ENCODE data around the gene DHX35. TPM values are rescaled to one million over a fixed set of nuclear protein-coding genes. Genes with fewer than 3 reads are reported as not detected.

DHX35 gene
- total RNA-seq, 4 donors from 2014 or later, result 8.2 to 10.8 (median 9.3) TPM

DNA sequence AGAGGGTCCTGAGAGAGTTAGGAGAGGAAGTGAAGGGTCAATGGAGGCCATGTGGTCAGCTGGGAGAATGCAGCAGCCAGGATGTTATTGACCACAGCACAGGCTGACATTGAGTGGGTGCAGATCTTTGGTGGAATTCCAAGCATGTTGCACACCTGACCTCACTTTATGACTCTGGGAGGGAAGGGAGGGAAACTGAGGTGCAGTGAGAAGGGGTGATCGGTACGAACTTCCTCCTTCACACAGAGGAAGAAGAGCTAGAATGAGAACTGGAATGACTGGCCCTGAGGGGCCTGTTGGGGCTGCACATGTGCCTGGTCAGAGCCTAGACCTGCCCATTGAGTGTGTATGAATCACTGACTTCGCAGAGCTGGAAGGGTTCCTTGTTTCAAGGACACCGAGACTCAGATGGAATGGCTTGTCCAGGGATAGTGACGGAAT lies 26.2 kb upstream of the DHX35 start:
- no peaks in the 10 kb centered on the region for H3K4me1 ChIP-seq
- no peak overlapping the region for H3K27ac ChIP-seq

DNA sequence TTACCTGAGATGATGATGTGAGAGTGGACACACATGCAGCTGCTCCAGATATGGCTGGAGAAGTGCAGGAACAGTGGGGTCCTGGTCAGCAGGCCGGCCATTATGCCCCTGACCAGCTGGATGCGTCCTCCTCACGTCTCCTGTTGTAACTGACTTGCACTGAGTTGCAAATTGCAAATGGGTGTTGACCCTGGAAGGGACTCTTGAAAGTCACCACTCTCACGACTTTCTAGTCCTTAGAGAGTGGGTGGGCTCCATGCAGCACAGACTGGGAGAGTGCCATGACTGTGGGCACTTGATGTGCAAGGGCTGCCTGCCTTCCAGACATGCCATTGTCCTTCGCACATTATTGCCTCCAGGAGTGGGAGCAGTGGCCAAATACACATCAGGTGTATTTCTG lies 25.1 kb upstream of the DHX35 start:
- Histone ChIP-seq H3K4me3 (no peak overlapping the region), H3K36me3 (no peaks in the 10 kb centered on the region), H3K27ac (no peak overlapping the region), H3K27me3 (no peaks in the 10 kb centered on the region), H3K9me3 (no peaks in the 10 kb centered on the region), H3K4me1 (no peaks in the 10 kb centered on the region)
- DNase-seq (no peak), ATAC-seq (no peak)
- intact Hi-C loops (cut with DNase I; ENCODE audit: low total_unique reads) (no loop called here), in situ Hi-C loops (cut with MboI; ENCODE audit: low sequenced_read_pairs in 4 of 4) (no loop called here)
- no peak for TF ChIP-seq POLR2A (IDR thresholded peaks at IDR 0.05)
- TF ChIP-seq, protein P1, sequence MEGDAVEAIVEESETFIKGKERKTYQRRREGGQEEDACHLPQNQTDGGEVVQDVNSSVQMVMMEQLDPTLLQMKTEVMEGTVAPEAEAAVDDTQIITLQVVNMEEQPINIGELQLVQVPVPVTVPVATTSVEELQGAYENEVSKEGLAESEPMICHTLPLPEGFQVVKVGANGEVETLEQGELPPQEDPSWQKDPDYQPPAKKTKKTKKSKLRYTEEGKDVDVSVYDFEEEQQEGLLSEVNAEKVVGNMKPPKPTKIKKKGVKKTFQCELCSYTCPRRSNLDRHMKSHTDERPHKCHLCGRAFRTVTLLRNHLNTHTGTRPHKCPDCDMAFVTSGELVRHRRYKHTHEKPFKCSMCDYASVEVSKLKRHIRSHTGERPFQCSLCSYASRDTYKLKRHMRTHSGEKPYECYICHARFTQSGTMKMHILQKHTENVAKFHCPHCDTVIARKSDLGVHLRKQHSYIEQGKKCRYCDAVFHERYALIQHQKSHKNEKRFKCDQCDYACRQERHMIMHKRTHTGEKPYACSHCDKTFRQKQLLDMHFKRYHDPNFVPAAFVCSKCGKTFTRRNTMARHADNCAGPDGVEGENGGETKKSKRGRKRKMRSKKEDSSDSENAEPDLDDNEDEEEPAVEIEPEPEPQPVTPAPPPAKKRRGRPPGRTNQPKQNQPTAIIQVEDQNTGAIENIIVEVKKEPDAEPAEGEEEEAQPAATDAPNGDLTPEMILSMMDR (IDR thresholded peaks at IDR 0.05 in 4 of 5, conservative IDR thresholded peaks at IDR 0.05 in 1 of 5), result no peak

More for the DNA sequence above, 26.2 kb upstream of the DHX35 start:
- Histone ChIP-seq H3K27me3 (no peaks in the 10 kb centered on the region), H3K36me3 (no peaks in the 10 kb centered on the region), H3K4me3 (no peak overlapping the region), H3K9me3 (no peaks in the 10 kb centered on the region)
- intact Hi-C loops (cut with DNase I; ENCODE audit: low total_unique reads), result no loop called here
- in situ Hi-C loops (cut with MboI; ENCODE audit: low sequenced_read_pairs in 4 of 4), result no loop called here
- DNase-seq (no peak), ATAC-seq (no peak)
- TF ChIP-seq, protein P1 (IDR thresholded peaks at IDR 0.05 in 4 of 5, conservative IDR thresholded peaks at IDR 0.05 in 1 of 5), result no peak
- TF ChIP-seq POLR2A (IDR thresholded peaks at IDR 0.05), result no peak

DNA sequence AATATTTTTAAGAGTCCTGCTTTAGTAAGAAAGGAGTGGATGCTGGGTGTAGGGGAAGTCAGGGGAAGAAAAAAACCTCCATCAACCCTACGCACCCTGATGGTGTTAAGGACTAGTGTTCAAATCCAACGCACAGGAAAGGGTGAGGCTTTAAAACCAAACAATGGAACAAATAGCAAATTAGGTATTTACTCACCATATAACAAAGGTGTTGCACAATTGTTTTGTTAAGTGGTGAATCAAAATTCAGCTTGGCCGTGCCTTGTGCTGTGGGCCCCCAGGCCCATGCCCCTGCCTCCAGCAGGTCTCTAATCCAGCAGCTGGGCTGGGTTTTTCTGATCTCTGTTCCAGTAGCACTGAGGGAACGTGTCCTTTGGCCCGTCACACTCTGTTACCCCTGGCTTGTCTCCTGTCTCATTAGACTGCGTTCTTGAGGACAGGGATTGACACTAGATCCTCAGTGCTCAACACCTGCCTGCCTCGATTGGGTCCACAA lies 24.1 kb upstream of the DHX35 start:
- Histone ChIP-seq H3K4me3 (no peak overlapping the region), H3K27ac (no peak overlapping the region), H3K27me3 (no peaks in the 10 kb centered on the region), H3K9me3 (no peaks in the 10 kb centered on the region), H3K4me1 (no peaks in the 10 kb centered on the region), H3K36me3 (no peaks in the 10 kb centered on the region)
- intact Hi-C loops (cut with DNase I; ENCODE audit: low total_unique reads), result no loop called here
- DNase-seq (no peak), ATAC-seq (no peak)
- TF ChIP-seq POLR2A (IDR thresholded peaks at IDR 0.05), result no peak
- TF ChIP-seq, protein P1 (IDR thresholded peaks at IDR 0.05 in 4 of 5, conservative IDR thresholded peaks at IDR 0.05 in 1 of 5), result no peak
- in situ Hi-C loops (cut with MboI; ENCODE audit: low sequenced_read_pairs in 4 of 4), result no loop called here

DNA sequence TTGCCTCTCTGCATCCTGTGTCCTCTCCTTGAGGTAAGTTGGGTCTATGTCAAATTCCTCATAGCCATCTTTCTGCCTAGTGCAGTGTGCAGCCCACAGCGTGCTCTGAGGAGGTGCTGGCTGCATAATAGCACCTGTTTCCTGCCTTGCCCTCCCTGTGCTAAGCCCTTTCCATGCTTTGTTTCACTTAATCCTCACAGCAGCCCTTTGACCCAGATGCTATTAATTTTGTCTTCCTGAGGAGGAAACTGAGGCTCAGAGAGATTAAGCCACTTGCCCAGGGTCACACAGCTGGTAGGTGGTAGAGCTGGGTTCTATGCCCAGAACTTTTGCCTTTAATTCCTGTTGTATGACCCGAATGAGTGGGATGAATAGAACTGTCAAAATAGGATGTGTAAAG lies 22.5 kb upstream of the DHX35 start:
- no peaks in the 10 kb centered on the region for H3K27me3 ChIP-seq
- intact Hi-C loops (cut with DNase I; ENCODE audit: low total_unique reads), result no loop called here

More for the DNA sequence above, 22.5 kb upstream of the DHX35 start:
- Histone ChIP-seq H3K9me3 (no peaks in the 10 kb centered on the region), H3K4me3 (no peak overlapping the region), H3K27ac (no peak overlapping the region), H3K36me3 (no peaks in the 10 kb centered on the region), H3K4me1 (no peaks in the 10 kb centered on the region)
- DNase-seq (no peak), ATAC-seq (no peak)
- in situ Hi-C loops (cut with MboI; ENCODE audit: low sequenced_read_pairs in 4 of 4), result no loop called here
- TF ChIP-seq POLR2A (IDR thresholded peaks at IDR 0.05), result no peak
- TF ChIP-seq, protein P1 (IDR thresholded peaks at IDR 0.05 in 4 of 5, conservative IDR thresholded peaks at IDR 0.05 in 1 of 5), result no peak

Data from gastrocnemius medialis (tissue), 4 donors.